WTC11 (cell line): ENCODE measurements around the gene CNTNAP2.

ENCODE experiments used
- ZNF121 ChIP-seq: sonication (generic); formaldehyde crosslinking; IDR thresholded peaks from 2 replicates; pipeline ENCODE4 v1.8.0; 2023; ENCODE audit warnings: missing genetic modification reagents
- TF ChIP-seq, protein P1 (sequence below): fragments of 200-600 bp; IDR thresholded peaks from 2 replicates; pipeline ENCODE4 v1.8.0; 2022; ENCODE audit warnings: antibody characterized with exemption

- TF ChIP-seq, protein P1, sequence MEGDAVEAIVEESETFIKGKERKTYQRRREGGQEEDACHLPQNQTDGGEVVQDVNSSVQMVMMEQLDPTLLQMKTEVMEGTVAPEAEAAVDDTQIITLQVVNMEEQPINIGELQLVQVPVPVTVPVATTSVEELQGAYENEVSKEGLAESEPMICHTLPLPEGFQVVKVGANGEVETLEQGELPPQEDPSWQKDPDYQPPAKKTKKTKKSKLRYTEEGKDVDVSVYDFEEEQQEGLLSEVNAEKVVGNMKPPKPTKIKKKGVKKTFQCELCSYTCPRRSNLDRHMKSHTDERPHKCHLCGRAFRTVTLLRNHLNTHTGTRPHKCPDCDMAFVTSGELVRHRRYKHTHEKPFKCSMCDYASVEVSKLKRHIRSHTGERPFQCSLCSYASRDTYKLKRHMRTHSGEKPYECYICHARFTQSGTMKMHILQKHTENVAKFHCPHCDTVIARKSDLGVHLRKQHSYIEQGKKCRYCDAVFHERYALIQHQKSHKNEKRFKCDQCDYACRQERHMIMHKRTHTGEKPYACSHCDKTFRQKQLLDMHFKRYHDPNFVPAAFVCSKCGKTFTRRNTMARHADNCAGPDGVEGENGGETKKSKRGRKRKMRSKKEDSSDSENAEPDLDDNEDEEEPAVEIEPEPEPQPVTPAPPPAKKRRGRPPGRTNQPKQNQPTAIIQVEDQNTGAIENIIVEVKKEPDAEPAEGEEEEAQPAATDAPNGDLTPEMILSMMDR = no peak
- no peak for TF ChIP-seq ZNF121
Observed at GRCh38 chr7:147678943-147679342, 1562.3 kb downstream of the CNTNAP2 start.
